ENCODE measurements around the gene PRKAG1. TPM values are rescaled to one million over a fixed set of nuclear protein-coding genes. Genes with fewer than 3 reads are reported as not detected.

Gene PRKAG1
- total and polyA plus RNA-seq, 8 donors, result 48.4 to 81.8 (median 78.3) TPM

DNA sequence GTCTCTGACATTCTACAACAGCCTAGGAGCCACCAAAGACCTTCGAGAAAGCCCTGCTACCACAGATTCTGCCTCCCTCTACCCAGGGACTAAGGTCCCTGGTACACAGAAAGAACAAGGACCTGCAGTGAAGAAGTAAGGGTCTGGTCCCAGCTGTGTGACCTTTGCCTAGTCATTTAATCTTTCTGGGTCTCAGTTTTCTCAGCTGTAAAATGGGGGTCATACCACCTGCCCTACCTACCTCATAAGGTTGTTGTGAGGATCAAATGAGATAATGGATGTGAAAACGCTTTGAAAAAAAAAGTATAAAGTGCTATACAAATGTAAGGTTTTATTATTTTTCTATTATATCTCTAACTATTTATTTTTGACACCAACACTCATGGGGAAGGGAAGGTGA, 5.2 kb upstream of the PRKAG1 start:
- no peak overlapping the region for H3K27ac ChIP-seq
- TF ChIP-seq, protein P1, sequence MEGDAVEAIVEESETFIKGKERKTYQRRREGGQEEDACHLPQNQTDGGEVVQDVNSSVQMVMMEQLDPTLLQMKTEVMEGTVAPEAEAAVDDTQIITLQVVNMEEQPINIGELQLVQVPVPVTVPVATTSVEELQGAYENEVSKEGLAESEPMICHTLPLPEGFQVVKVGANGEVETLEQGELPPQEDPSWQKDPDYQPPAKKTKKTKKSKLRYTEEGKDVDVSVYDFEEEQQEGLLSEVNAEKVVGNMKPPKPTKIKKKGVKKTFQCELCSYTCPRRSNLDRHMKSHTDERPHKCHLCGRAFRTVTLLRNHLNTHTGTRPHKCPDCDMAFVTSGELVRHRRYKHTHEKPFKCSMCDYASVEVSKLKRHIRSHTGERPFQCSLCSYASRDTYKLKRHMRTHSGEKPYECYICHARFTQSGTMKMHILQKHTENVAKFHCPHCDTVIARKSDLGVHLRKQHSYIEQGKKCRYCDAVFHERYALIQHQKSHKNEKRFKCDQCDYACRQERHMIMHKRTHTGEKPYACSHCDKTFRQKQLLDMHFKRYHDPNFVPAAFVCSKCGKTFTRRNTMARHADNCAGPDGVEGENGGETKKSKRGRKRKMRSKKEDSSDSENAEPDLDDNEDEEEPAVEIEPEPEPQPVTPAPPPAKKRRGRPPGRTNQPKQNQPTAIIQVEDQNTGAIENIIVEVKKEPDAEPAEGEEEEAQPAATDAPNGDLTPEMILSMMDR (IDR thresholded peaks at IDR 0.05), result no peak

GRCh38 chr12:49022558-49023178, 4.1 kb upstream of the PRKAG1 start:
- Histone ChIP-seq H3K27ac (no peak overlapping the region), H3K9me3 (no peaks in the 10 kb centered on the region), H3K4me1 (peaks cover 3 to 21% of the 10 kb centered on the region in 2 donors), H3K4me3 (no peak overlapping the region), H3K27me3 (no peaks in the 10 kb centered on the region), H3K36me3 (peaks cover 5 to 72% of the 10 kb centered on the region in 2 donors)
- intact Hi-C loops (cut with DNase I), result no loop called here
- DNase-seq, result peak in 1 of 4 donors; percentile 68
- TF ChIP-seq, protein P1 (IDR thresholded peaks at IDR 0.05), result no peak
- ATAC-seq, result no peak

More for the DNA sequence above, 5.2 kb upstream of the PRKAG1 start:
- intact Hi-C loops (cut with DNase I), result no loop called here
- Histone ChIP-seq H3K36me3 (peaks cover 5 to 84% of the 10 kb centered on the region in 2 donors), H3K27me3 (no peaks in the 10 kb centered on the region), H3K4me1 (peaks cover 0 to 16% of the 10 kb centered on the region in 2 donors), H3K9me3 (no peaks in the 10 kb centered on the region), H3K4me3 (no peak overlapping the region)
- no peak for DNase-seq
- no peak for ATAC-seq

DNA sequence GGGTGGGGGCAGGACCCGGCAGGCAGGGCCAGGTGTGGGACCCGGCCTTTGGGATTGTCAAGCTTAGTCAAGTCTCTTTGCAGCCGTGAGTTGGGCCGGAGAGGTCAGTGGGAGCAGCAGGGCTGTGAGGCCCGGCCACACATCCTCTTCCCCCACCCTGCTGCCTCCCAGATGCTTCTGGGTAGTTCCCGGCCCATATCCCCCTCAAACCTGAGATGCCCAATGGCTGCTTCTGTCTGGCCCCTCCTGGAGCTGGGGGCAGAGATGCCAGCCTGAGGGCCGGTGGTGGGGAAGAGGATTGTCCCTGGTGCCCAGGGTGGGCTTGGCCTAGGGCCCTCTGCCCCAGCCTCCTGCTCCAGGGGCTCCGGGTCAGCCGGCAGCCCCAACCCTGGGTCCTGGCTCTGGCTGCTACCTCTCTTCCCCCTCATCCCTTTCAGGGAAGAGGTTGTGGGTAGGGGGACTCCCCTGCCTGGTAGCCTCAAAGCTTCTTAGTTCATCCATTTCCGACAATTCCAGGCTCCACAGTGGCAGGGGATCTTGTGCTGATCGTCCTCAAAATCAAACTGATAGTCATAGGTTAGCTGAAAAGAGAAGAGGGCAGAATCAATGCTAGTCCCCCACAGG, 2.8 kb upstream of the PRKAG1 start:
- H3K4me3 ChIP-seq, result no peak overlapping the region
- intact Hi-C loops (cut with DNase I), result no loop called here
- no peak for ATAC-seq
- H3K36me3 ChIP-seq, result peaks cover 5 to 60% of the 10 kb centered on the region in 2 donors
- H3K4me1 ChIP-seq, result peaks cover 8 to 30% of the 10 kb centered on the region in 2 donors
- no peaks in the 10 kb centered on the region for H3K27me3 ChIP-seq
- DNase-seq, result no peak
- TF ChIP-seq, protein P1 (IDR thresholded peaks at IDR 0.05), result no peak
- H3K27ac ChIP-seq, result no peak overlapping the region
- H3K9me3 ChIP-seq, result no peaks in the 10 kb centered on the region

- Histone ChIP-seq H3K36me3 (peaks cover 5 to 50% of the 10 kb centered on the region in 2 donors), H3K4me3 (no peak overlapping the region), H3K4me1 (peaks cover 8 to 33% of the 10 kb centered on the region in 2 donors), H3K9me3 (no peaks in the 10 kb centered on the region), H3K27ac (peak overlapping the region in 1 of 2 donors; percentile 98), H3K27me3 (no peaks in the 10 kb centered on the region)
- TF ChIP-seq, protein P1 (IDR thresholded peaks at IDR 0.05), result no peak
- DNase-seq (no peak), ATAC-seq (no peak)
- intact Hi-C loops (cut with DNase I), result no loop called here
These were observed 1.9 kb upstream of the PRKAG1 start for GRCh38 chr12:49020441-49020840.

All from left lung (tissue), 10 donors.